NCI-H2196 (cell line): ENCODE measurements around the gene DNAH3.
A peak's percentile ranks its signal among the peaks of the same experiment; 100 is the strongest.
"Not testable (repeated sequence)": the region's sequence is repeated elsewhere in the genome, so short reads cannot be mapped to it uniquely, and the experiment has no call there.

ENCODE experiments used
- DNase-seq: peaks from one replicate; lab custom pipeline; 2025; ENCODE audit not compliant: unreplicated experiment; lab: John Stamatoyannopoulos, UW

The DNAH3 gene

DNA sequence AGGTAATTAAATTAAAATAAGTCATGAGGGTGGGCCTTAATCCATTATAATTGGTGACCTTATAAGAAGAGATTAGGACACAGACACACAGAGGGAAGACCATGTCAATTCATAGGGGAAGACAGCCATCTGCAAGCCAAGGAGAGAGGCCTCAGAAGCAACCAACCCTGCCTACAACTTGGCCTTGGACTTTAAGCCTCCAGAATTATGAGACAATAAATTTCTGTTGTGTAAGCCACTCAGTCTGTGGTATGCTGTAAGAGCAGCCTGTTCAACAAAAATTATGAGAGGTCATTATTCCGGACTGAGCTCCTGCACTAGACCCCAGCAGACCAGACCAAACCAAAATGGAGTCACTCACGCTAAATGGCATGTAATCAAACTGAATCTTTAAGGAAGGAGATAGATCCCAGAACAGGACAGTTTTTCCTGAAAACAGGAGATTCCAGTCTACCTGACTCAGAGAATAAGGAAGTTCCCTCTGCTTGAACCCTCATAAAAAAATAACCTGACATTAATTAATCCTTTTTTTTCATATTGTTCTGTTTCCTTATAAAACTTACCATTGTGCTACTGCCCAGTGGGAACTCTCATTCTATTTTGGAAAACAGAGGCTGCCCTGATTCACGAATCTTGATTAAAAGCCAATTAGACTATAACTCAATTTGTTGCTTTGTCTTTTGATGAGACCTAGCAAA, 74.3 kb downstream of the DNAH3 start:
- DNase-seq = no peak

DNA sequence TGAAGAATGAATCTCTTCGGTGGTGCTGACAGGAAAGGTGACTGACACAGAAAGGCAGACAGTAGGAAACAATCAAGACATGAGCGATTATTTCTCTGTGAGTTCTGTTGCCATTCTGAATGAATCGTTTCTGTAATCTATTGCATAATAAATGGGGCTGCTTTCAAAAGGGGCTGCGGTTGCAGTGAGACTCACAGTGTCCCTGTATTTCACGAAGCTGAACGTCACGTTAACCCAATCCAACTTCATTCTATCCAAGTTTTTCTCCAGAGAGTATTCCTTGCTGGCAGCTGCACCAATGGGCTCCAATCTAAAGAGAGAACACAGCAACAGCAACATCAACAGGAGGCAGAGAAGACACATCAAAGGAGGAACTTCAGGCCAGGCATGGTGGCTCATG, 75.4 kb downstream of the DNAH3 start:
- DNase-seq = no peak

DNA sequence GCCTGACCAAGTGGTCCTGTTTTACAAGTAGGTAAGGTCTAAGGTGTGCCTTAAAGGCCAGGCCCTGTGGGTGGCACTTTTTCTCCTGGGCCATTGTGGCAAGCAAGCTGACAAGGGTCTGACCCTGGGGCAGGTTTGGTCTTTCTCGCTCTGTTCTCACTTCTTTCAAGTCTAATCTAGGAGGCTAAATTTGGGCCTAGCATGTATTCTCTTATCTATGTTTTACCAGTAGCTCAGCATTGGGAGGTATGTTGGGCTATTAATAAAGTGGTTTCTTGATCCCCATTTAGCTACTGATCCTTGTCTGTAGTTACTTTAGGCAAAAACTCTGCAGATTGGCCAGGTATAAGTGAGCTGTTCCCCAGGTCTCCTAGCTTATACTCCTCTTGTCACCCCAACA, 77.7 kb downstream of the DNAH3 start:
- no peak for DNase-seq

DNA sequence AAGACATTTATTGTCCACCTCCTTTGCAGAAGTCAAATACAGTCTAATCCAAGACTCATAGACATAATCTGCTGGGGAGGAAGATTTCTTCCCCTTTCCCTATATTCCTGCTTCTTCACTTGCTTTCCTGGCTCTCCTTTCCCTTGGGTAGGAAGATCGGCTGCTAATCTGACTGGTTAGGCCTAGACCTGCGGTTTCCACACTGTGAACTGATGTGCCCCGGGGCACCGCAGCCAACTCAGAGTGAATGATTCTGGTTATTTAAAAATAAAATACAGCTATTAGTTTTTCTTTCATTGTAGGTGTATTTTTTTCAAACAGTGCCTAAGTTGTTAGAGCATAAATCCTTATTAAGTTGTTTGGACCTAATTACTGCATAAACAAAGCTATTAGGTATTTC, 78.9 kb downstream of the DNAH3 start:
- no peak for DNase-seq

GRCh38 chr16:21070564-21070963, 80.1 kb downstream of the DNAH3 start:
- DNase-seq = no peak

DNA sequence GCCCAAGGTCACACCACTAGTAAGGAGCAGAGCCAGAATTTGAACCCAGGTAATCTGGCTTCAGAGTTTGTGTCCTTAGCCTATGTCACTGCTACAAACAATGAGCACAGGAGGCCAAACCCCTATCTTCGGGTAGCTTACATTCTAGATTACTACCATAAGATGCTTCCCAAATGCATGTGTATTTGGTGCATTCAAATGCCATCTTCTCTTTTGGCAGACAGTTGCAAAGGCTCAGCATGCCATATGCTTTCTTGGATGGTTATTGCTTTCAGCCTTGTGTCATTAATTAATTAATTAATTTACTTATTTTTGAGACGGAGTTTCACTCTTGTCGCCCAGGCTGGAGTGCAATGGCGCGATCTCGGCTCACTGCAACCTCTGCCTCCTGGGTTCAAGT, 80.7 kb downstream of the DNAH3 start:
- DNase-seq = no peak

GRCh38 chr16:21064203-21064602, 86.4 kb downstream of the DNAH3 start:
- no peak for DNase-seq

- DNase-seq = not testable (repeated sequence)
Measured at GRCh38 chr16:21063314-21063713, 87.3 kb downstream of the DNAH3 start.

DNA sequence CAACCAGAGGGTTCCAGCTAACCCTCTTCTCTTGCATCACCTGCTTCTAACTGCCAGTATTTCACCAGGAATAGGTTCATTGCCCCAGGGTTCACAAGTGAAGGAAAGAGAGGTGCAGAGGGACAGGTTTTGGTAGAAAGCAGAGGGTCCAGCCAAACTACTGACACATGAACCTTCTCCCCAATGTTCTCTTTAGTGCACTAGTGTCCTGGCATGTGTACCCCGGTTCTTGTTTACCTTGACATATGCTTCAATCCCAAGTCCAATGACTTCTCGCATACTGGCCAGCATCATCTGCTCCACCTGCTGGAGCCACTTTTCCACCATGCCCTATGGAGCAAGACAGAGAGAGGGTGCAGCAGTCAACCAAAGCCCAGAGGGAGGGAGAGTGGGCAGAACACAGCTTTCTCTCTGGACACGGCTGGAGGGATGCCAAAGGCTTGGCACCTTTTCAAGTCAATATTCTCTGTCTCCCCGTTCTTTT, 90.6 kb downstream of the DNAH3 start:
- peak; percentile 15 for DNase-seq

GRCh38 chr16:21057875-21058274, 92.8 kb downstream of the DNAH3 start:
- DNase-seq = no peak

DNA sequence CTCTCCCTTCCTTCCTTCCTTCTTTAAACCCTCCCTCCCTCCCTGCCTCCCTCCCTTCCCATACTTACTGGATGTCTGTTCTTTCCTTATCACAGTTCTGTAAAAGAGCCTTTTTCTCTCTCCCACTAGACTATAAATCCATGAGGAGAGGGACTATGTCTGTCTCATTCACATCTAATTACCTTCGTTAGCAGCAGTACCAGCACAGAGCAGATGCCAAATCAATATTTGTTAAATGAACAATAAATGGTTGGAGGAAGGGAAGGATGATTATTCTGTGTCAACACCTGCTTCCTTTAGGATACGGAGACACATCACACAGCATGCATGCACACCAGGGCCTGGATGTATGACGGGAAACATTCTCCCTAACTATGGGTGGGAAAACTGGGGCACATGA, 94.2 kb downstream of the DNAH3 start:
- no peak for DNase-seq

DNA sequence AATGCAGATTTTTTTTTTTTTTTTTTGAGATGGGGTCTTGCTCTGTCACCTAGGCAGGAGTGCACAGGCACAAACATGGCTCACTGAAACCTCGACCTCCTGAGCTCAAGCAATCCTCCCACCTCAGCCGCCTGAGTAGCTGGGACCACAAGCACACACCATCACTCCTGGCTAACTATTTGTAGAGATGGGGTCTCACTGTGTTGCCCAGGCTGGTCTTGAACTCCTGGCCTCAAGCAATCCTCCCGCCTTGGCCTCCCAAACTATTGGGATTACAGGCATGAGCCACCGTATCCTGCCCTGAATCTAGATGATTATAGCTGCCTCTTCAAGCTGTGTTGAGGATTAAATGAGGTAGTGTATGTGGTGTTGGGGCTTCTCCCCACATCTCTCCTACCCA, 94.9 kb downstream of the DNAH3 start:
- DNase-seq = not testable (repeated sequence)

DNA sequence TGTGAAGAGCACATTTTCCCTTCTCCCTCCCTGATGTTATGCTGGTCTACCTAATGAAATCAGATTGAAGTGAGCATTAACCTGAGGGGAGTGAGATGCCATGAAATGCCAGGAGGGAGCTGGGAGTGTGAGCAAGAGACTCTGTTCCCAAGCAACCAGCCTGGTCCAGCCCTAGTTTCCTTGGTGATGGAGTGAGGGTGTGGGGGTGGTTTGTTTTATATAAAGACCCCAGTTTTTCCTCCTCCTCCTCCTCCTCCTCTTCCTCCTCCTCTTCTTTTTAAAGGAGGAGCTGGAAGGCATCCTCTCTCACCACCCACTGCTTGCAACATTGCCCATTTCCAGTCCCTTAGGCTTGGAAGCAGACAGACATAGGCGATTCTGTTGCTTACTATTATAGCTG, 97.1 kb downstream of the DNAH3 start:
- no peak for DNase-seq

GRCh38 chr16:21048091-21048912, 102.3 kb downstream of the DNAH3 start:
- DNase-seq = not testable (repeated sequence)

DNA sequence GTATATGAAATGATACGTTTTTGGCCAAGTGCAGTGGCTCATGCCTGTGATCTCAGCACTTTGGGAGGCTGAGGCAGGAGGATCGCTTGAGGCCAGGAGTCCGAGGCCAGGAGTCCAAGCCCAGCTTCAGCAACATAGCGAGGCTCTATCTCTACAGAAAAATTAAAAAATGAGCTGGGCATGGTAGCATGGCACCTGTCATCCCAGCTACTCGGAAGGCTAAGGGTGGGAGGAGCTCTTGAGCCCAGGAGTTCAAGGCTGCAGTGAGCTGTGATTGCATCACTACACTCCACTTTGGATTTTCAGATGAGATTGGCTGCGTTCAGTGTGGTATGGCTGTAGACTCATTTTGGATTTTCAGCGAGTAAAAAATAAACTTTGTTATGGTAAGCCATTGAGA, 112.4 kb downstream of the DNAH3 start:
- no peak for DNase-seq

DNA sequence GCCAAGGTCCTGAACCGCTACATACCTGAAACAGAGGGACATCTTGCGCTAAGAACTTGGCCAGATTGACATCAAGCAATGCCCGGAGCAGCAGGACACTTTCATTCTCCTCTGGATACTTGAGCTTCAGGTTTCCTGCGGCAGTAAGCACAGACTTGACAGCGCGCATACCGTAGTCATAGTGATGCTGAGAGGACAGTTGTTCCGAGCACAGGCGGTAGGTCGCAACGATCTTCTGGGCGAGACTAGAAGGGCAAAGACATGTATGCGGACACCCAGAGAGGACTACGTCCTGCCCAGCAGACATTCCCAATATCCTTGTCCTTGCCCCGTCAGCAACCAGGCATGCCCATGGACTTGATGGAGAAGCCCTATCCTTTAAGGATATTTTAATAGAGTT, 112.9 kb downstream of the DNAH3 start:
- DNase-seq = peak; percentile 12

- no peak for DNase-seq
Measured at GRCh38 chr16:21037168-21037567, 113.5 kb downstream of the DNAH3 start.

DNA sequence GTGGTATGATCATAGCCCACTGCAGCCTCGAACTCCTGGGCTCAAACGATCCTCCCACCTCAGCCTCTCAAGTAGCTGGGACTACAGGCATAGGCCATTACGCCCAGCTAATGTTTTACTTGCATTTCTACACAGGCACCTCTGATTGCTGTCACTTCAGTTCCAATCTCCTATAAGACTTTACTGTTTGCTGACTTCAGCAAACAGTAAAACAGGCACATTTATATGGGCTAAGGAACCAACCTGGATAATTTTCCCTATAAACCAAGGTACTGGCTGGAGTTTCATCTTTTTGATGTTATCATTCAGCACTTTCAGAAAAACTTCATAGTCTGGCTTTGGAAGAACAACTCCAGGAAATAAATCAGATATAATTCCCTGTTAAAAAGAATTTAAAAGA, 114.2 kb downstream of the DNAH3 start:
- no peak for DNase-seq

DNA sequence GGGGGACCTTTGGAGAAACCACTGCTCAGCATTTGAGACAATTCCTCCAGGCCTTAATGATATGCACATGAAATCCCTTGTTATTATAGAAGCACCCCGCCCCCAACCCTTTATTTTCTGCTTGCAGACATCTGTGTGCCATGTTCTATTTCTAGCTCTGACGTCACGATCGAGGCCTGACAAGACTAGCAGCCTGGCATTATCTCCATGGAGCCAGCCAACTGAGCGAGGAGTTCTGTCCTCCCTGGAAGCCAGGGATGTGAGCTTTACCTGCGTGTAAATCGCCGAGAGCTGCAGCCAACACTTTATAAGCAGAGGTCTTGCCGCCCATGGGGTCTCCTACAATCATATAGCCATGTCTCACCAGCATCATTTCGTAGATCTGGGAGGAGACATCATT, 116.9 kb downstream of the DNAH3 start:
- DNase-seq = no peak

- DNase-seq = no peak
Measured at GRCh38 chr16:21033264-21033663, 117.4 kb downstream of the DNAH3 start.

DNA sequence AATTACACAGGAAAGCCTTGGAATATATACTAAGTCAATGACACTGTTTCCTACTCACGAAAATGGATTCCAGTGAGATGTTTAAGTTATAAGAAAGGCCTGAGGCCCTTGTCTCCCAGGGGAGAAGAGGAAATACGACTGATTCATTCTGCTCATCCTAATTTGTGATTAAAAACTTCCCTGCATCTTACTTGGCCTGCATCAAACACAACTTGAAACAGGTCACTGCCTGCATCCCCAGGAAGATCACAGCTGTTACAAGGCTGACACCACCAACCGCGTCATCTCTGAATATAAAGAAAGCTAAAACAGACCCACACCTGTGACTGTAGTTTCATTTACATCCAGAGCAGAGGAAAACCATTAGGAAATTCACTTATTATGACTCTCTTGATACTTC, 121.9 kb downstream of the DNAH3 start:
- no peak for DNase-seq

GRCh38 chr16:21026846-21027245, 123.8 kb downstream of the DNAH3 start:
- no peak for DNase-seq
